ENCODE measurements around the gene LEFTY1.
A peak's percentile ranks its signal among the peaks of the same experiment; 100 is the strongest.

The LEFTY1 gene

GRCh38 chr1:225915538-225915991 is 26.6 kb upstream of the LEFTY1 start:
- H3K27ac ChIP-seq (ENCODE audit: insufficient read depth, low read depth, low read length, poor library complexity, severe bottlenecking): no peak overlapping the region
- H3K27me3 ChIP-seq (ENCODE audit: control insufficient read depth, insufficient read depth, low read length, poor library complexity, severe bottlenecking): peaks cover 11% of the 10 kb centered on the region
- 93 to 97% methylated on average over 7 of the region's 7 CpGs for WGBS, 2 experiments
- peaks cover 12% of the 10 kb centered on the region for H3K36me3 ChIP-seq (ENCODE audit: control insufficient read depth, insufficient read depth, low read length)
- H3K4me3 ChIP-seq (ENCODE audit: insufficient read depth, low read depth, low read length): no peak overlapping the region
- H3K9me3 ChIP-seq (ENCODE audit: control insufficient read depth, low read length): no peaks in the 10 kb centered on the region
- no peaks in the 10 kb centered on the region for H3K4me1 ChIP-seq (ENCODE audit: control insufficient read depth, insufficient read depth, low read length)

DNA sequence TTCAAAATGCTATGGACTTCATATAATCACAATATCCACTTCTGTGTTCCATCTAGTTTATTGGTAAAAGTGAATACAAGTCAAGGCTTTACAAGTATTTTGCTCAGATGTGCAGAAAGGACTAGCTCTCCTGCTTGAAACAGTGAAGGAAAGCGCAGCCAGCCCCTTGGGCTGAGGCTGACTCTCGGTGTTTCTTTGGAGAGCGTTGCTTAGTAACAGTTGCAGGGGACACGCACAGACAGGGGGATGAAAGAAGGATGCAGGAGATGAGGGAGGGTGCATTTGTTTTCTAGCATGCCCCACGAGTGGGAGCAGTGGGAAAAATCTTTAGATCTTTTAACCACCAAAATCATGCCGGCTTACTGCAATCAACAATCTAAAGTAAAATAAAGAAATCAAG is 26.0 kb upstream of the LEFTY1 start:
- H3K27me3 ChIP-seq (ENCODE audit: control insufficient read depth, insufficient read depth, low read length, poor library complexity, severe bottlenecking): peaks cover 11% of the 10 kb centered on the region
- no peaks in the 10 kb centered on the region for H3K9me3 ChIP-seq (ENCODE audit: control insufficient read depth, low read length)
- no peak overlapping the region for H3K4me3 ChIP-seq (ENCODE audit: insufficient read depth, low read depth, low read length)
- WGBS, 2 experiments: 76 to 83% methylated on average over 5 to 6 of the region's 6 CpGs
- H3K36me3 ChIP-seq (ENCODE audit: control insufficient read depth, insufficient read depth, low read length): peaks cover 6% of the 10 kb centered on the region
- no peaks in the 10 kb centered on the region for H3K4me1 ChIP-seq (ENCODE audit: control insufficient read depth, insufficient read depth, low read length)
- H3K27ac ChIP-seq (ENCODE audit: insufficient read depth, low read depth, low read length, poor library complexity, severe bottlenecking): no peak overlapping the region

DNA sequence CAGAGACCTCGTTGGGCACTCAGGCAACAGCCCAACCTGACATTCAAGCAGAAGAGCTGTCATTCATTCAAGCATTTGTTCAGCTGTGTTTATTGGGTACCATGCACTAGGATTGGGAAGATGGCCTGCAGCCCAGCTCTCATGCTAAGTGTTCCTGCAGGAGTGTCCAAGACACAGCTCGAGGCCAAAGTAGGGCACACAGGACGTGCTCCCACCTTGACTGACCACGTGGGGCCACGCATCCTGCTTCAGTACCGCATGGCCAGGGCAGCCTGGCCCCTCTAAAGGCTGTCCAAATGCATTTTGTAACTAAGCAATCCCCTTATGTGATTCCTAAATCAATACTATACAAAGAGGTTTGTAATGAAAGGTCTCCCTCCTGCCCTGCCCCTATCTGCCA is 25.4 kb upstream of the LEFTY1 start:
- Histone ChIP-seq H3K27me3 (ENCODE audit: control insufficient read depth, insufficient read depth, low read length, poor library complexity, severe bottlenecking) (peaks cover 11% of the 10 kb centered on the region), H3K27ac (ENCODE audit: insufficient read depth, low read depth, low read length, poor library complexity, severe bottlenecking) (peak overlapping the region; percentile 50), H3K4me3 (ENCODE audit: insufficient read depth, low read depth, low read length) (no peak overlapping the region), H3K36me3 (ENCODE audit: control insufficient read depth, insufficient read depth, low read length) (peaks cover under 1% of the 10 kb centered on the region), H3K4me1 (ENCODE audit: control insufficient read depth, insufficient read depth, low read length) (no peaks in the 10 kb centered on the region), H3K9me3 (ENCODE audit: control insufficient read depth, low read length) (no peaks in the 10 kb centered on the region)
- WGBS, 2 experiments: 95 to 96% methylated on average over 6 of the region's 6 CpGs

DNA sequence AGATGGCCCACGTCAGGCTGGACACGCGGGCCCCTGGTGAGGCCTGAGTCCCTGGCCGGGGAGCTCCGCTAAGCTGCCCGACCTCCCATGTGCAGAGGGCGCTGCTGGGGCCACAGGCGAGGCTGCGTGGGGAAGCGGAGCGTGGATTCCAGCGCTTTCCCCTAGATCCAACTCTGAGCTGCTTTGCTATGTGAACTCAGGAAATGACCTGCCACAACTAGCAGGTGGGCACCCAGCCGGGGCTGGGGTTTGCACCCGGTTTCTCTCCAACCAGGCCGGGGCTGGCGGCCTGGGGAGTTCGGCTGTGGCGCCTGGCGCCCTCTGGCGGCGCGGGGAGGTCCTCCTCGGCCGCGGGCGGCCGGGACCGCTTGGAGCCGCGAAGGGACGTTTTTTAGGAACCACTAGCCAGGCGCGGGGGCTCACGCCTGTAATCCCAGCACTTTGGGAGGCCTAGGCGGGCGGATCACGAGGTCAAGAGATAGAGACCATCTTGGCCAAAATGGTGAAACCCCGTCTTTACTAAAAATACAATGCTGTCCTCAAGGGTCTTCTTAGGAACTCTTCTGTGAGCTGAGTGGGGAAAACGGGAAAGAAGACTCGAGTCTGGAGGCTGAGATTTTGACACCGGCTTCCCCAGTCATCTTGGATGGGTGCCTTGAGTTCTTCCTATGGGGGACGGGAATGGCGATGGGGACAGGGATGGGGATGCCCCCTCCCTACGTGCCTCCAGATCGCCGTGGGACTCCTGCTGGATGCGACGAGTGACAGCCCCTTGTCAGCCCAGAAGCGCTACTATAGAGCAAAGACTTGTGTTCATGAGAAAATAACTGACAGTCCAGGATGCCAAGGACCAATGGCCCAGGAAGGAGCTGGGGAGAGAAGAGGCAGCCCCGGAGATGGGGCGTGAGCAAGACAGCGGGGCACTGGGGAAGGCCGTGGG is 22.5 kb upstream of the LEFTY1 start:
- Histone ChIP-seq H3K4me3 (ENCODE audit: insufficient read depth, low read depth, low read length) (no peak overlapping the region), H3K27ac (ENCODE audit: insufficient read depth, low read depth, low read length, poor library complexity, severe bottlenecking) (no peak overlapping the region), H3K9me3 (ENCODE audit: control insufficient read depth, low read length) (no peaks in the 10 kb centered on the region), H3K36me3 (ENCODE audit: control insufficient read depth, insufficient read depth, low read length) (no peaks in the 10 kb centered on the region), H3K27me3 (ENCODE audit: control insufficient read depth, insufficient read depth, low read length, poor library complexity, severe bottlenecking) (peaks cover 11% of the 10 kb centered on the region), H3K4me1 (ENCODE audit: control insufficient read depth, insufficient read depth, low read length) (no peaks in the 10 kb centered on the region)
- 39 to 40% methylated on average over 53 of the region's 53 CpGs for WGBS, 2 experiments

- no peak overlapping the region for H3K4me3 ChIP-seq (ENCODE audit: insufficient read depth, low read depth, low read length)
- H3K27ac ChIP-seq (ENCODE audit: insufficient read depth, low read depth, low read length, poor library complexity, severe bottlenecking): no peak overlapping the region
- peaks cover 11% of the 10 kb centered on the region for H3K27me3 ChIP-seq (ENCODE audit: control insufficient read depth, insufficient read depth, low read length, poor library complexity, severe bottlenecking)
- H3K36me3 ChIP-seq (ENCODE audit: control insufficient read depth, insufficient read depth, low read length): no peaks in the 10 kb centered on the region
- no peaks in the 10 kb centered on the region for H3K9me3 ChIP-seq (ENCODE audit: control insufficient read depth, low read length)
- 89 to 90% methylated on average over 1 of the region's 1 CpG for WGBS, 2 experiments
- no peaks in the 10 kb centered on the region for H3K4me1 ChIP-seq (ENCODE audit: control insufficient read depth, insufficient read depth, low read length)
Measured at GRCh38 chr1:225909477-225909876, 20.5 kb upstream of the LEFTY1 start.

DNA sequence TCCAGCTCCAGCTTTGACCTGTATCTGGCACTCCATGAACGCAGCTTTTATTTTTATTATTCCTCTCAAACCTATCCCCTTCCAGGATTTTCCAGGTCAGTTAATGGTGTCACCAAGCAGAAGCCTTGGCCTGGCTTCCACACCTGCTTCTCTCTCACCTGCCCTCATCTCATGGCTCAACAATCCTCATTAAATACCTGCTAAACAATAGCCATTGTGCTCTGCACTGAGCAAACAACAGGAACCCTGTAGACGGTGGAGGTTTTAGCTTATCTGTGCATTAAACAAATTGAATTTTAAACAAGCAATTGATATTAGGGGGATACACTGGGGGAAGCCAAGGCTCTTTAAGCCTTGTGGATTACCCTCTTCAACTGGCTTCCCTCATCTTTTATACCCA is 19.8 kb upstream of the LEFTY1 start:
- peaks cover 11% of the 10 kb centered on the region for H3K27me3 ChIP-seq (ENCODE audit: control insufficient read depth, insufficient read depth, low read length, poor library complexity, severe bottlenecking)
- 67 to 96% methylated on average over 1 to 2 of the region's 2 CpGs for WGBS, 2 experiments
- H3K9me3 ChIP-seq (ENCODE audit: control insufficient read depth, low read length): no peaks in the 10 kb centered on the region
- no peak overlapping the region for H3K27ac ChIP-seq (ENCODE audit: insufficient read depth, low read depth, low read length, poor library complexity, severe bottlenecking)
- no peak overlapping the region for H3K4me3 ChIP-seq (ENCODE audit: insufficient read depth, low read depth, low read length)
- no peaks in the 10 kb centered on the region for H3K36me3 ChIP-seq (ENCODE audit: control insufficient read depth, insufficient read depth, low read length)
- no peaks in the 10 kb centered on the region for H3K4me1 ChIP-seq (ENCODE audit: control insufficient read depth, insufficient read depth, low read length)

DNA sequence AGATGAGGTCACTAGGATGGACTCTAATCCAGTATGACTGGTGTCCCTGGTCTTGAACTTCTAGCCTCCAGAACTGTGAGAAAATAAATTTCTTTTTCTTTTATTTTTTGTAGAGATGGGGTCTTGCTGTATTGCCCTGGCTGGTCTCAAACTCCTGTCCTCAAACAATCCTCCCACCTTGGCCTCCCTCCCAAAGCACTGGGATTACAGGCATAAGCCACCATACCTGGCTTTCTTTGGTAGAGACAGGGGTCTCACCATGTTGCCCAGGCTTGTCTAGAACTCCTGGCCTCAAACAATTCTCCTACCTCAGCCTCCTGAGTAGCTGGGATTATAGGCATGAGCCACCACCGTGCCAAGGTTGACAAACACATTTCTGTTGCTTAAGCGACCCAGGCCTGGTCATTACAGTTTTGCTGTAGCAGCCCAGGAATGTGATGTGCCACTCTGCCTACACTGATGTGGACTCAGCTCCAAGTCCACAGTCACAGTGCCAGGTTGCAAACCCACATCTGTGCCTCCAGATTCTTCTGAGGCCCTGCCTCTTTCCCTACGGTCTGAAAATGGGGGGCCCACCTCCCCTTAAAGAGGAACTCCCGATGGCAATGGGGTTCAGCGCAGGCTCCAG is 19.2 kb upstream of the LEFTY1 start:
- Histone ChIP-seq H3K27ac (ENCODE audit: insufficient read depth, low read depth, low read length, poor library complexity, severe bottlenecking) (no peak overlapping the region), H3K9me3 (ENCODE audit: control insufficient read depth, low read length) (no peaks in the 10 kb centered on the region), H3K36me3 (ENCODE audit: control insufficient read depth, insufficient read depth, low read length) (no peaks in the 10 kb centered on the region), H3K4me3 (ENCODE audit: insufficient read depth, low read depth, low read length) (no peak overlapping the region), H3K4me1 (ENCODE audit: control insufficient read depth, insufficient read depth, low read length) (no peaks in the 10 kb centered on the region), H3K27me3 (ENCODE audit: control insufficient read depth, insufficient read depth, low read length, poor library complexity, severe bottlenecking) (peaks cover 11% of the 10 kb centered on the region)
- WGBS, 2 experiments: 91 to 93% methylated on average over 5 of the region's 5 CpGs

DNA sequence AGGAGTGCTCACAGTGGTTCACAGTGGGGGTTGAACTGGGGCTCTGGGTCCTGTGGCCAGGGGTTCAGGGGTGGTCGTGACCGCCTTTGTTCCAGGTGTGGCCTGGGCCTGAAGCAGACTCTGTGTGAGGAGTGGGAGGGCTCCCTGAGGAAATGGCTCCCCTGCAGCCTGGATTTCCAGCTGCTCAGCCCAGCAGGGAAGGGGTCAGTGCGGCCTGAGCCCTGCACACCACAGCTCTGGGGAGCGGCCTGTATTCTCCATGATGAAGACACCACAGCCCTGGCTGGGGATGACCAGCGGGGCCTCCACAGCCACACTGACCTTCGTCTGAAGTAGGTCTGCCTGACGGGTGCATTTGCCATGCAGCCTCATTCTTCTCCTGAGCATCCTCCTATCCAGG is 18.4 kb upstream of the LEFTY1 start:
- WGBS, 2 experiments: 92 to 93% methylated on average over 7 of the region's 7 CpGs
- H3K9me3 ChIP-seq (ENCODE audit: control insufficient read depth, low read length): no peaks in the 10 kb centered on the region
- H3K4me1 ChIP-seq (ENCODE audit: control insufficient read depth, insufficient read depth, low read length): no peaks in the 10 kb centered on the region
- no peak overlapping the region for H3K4me3 ChIP-seq (ENCODE audit: insufficient read depth, low read depth, low read length)
- no peak overlapping the region for H3K27ac ChIP-seq (ENCODE audit: insufficient read depth, low read depth, low read length, poor library complexity, severe bottlenecking)
- peaks cover 10% of the 10 kb centered on the region for H3K27me3 ChIP-seq (ENCODE audit: control insufficient read depth, insufficient read depth, low read length, poor library complexity, severe bottlenecking)
- no peaks in the 10 kb centered on the region for H3K36me3 ChIP-seq (ENCODE audit: control insufficient read depth, insufficient read depth, low read length)

- H3K4me3 ChIP-seq (ENCODE audit: insufficient read depth, low read depth, low read length): no peak overlapping the region
- no peak overlapping the region for H3K27ac ChIP-seq (ENCODE audit: insufficient read depth, low read depth, low read length, poor library complexity, severe bottlenecking)
- no peaks in the 10 kb centered on the region for H3K36me3 ChIP-seq (ENCODE audit: control insufficient read depth, insufficient read depth, low read length)
- 92 to 94% methylated on average over 6 of the region's 6 CpGs for WGBS, 2 experiments
- H3K27me3 ChIP-seq (ENCODE audit: control insufficient read depth, insufficient read depth, low read length, poor library complexity, severe bottlenecking): peaks cover under 1% of the 10 kb centered on the region
- H3K4me1 ChIP-seq (ENCODE audit: control insufficient read depth, insufficient read depth, low read length): no peaks in the 10 kb centered on the region
- no peaks in the 10 kb centered on the region for H3K9me3 ChIP-seq (ENCODE audit: control insufficient read depth, low read length)
Measured at GRCh38 chr1:225906467-225906866, 17.5 kb upstream of the LEFTY1 start.

- Histone ChIP-seq H3K27me3 (ENCODE audit: control insufficient read depth, insufficient read depth, low read length, poor library complexity, severe bottlenecking) (no peaks in the 10 kb centered on the region), H3K27ac (ENCODE audit: insufficient read depth, low read depth, low read length, poor library complexity, severe bottlenecking) (no peak overlapping the region)
Measured at GRCh38 chr1:225903623-225904022, 14.7 kb upstream of the LEFTY1 start.

More at GRCh38 chr1:225903623-225904022, 14.7 kb upstream of the LEFTY1 start:
- H3K36me3 ChIP-seq (ENCODE audit: control insufficient read depth, insufficient read depth, low read length): no peaks in the 10 kb centered on the region
- WGBS, 2 experiments: 88 to 89% methylated on average over 4 of the region's 4 CpGs
- peaks cover 6% of the 10 kb centered on the region for H3K4me1 ChIP-seq (ENCODE audit: control insufficient read depth, insufficient read depth, low read length)
- no peaks in the 10 kb centered on the region for H3K9me3 ChIP-seq (ENCODE audit: control insufficient read depth, low read length)
- H3K4me3 ChIP-seq (ENCODE audit: insufficient read depth, low read depth, low read length): no peak overlapping the region
